CD4-positive, alpha-beta T cell treated with Interleukin-6 at 100 ng/mL for 8 hours (primary cell): ENCODE results near the gene URB2.
"Not testable (repeated sequence)": the region's sequence is repeated elsewhere in the genome, so short reads cannot be mapped to it uniquely, and the experiment has no call there.

Experiments
- DNase-seq: peaks from one replicate; pipeline ENCODE4 v3.0.0-alpha.2; 2020; ENCODE audit warnings: mixed read lengths, low spot score

The URB2 gene

DNA sequence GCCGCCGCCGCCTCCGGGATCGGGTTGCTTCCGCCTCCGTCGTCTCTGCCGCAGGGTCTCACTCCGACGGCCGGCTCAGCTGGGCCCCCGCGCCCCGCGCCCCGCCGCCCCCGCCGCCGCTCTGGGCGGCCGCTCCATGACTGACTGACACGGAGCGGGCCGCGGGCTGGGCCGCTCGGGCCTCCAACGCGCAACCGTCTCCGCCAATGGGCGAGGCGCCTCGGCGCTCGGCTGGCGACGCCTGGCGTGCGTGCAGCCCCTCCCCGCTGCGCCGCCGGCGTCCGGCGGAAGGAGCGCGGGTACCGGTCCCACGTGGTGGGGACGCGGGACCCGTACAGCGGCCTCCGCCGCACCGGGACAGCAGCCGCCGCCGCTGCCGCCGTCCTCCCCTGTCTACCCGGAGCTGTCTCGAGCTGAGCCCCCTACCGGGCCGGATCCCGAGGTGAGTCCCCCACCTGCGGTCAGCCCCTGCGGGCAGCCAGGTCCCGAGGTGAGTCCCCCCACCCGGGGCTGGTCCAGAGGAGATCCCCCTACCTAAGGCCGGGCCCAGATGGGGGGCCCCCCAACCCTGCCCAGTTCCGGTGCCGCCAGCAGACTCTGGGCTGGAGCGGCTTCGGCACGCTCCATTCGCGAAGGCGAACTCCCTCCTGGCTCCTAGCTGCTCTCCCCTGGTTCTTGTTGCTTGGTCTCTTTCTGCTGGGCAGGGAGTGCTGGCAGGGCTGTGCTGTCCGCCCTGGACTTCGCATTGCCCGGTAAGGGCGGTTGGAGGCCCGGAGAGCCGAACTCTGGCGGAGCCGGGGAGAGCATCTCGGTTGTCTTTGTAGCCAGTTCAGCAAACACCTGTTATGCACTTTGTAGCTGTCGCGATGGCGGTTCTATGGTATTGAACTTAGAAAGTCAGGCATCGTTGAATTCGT is at the start of gene URB2, which contains the start of gene TAF5L:
Gene URB2 (plus strand): TSS at position 333 of the 917 bp plus-strand sequence. CDS start 1,387 bp downstream, outside the sequence.
Gene TAF5L (minus strand): TSS at position 208 of the 917 bp plus-strand sequence. CDS start 11,640 bp downstream, outside the sequence.
- DNase-seq = peak; percentile 81

GRCh38 chr1:229578168-229579058 is 47.6 kb upstream of the URB2 start:
- DNase-seq = no peak

- no peak for DNase-seq
Measured at GRCh38 chr1:229579059-229579673, 46.9 kb upstream of the URB2 start.

GRCh38 chr1:229581485-229581884 is 44.6 kb upstream of the URB2 start:
- DNase-seq = no peak

DNA sequence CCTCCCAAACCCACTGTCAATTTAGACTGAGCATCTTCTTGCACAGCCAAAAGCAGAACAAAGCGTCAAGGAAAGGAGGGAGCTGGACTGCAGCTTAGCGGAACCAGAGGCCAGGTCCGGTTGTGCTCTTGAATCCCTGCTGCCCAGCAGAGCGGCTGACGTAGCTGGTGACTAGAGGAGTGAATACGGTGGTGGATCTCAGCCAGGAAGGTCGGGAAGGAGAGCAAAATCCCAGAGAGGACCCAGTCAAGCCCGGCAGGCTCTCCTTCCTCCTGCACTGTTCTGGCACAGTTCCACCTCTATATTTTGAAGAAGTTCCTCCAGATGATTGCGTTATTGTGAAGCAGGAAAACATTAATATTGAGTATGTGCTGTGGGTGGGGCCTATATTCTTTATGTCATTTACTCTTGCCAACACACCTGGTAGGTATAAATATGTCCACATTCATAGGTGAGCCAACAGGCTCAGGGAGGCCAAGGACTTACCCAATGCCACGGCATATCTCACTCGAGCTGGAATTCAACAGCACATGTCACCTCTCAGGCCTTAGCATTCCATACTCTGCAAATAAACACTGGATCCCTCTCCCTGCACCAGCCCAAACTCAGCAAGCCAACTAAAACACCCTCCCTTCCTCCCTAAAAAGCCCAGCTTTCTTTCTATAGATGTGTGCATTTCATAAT is 43.9 kb upstream of the URB2 start:
- DNase-seq = no peak

GRCh38 chr1:229582715-229583114 is 43.3 kb upstream of the URB2 start:
- DNase-seq = no peak

DNA sequence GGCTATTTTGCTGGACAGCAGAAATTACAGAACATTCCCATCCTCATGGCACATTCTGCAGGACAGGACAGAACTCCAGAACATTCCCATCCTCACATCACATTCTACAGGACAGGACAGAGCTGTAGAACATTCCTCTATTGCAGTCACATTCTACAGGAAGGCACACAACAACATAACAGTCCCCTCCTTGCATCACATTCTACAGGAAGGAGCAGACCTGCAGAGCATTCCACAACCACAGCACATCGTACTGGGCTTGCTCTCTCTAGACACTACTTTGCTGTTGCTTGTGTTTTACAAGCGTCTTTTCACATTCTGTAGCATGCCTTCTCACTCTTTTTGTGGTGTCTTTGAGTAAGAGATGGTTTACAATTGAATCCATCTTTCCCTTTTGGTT is 40.7 kb upstream of the URB2 start:
- DNase-seq = no peak

DNA sequence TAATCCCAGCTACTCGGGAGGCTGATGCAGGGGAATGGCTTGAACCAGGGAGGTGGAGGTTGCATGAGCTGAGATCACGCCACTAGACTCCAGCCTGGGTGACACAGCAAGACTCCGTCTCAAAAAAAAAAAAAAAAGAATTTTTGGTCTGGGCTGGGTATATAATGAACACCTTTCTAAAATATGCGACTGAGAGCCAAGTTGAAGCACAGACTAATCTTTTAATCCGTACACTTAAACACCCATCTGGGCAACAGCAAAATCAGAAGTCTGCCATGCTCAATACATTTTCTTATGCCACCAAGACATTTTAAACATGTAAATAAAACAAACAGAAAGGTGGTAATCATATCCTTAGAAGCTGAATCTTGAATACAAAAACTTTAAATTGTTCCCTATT is 35.9 kb upstream of the URB2 start:
- no peak for DNase-seq

GRCh38 chr1:229593800-229594199 is 32.2 kb upstream of the URB2 start:
- no peak for DNase-seq

- no peak for DNase-seq
Measured at GRCh38 chr1:229594227-229595008, 31.6 kb upstream of the URB2 start.

GRCh38 chr1:229595876-229596275 is 30.2 kb upstream of the URB2 start:
- DNase-seq = not testable (repeated sequence)

GRCh38 chr1:229596925-229597699 is 28.9 kb upstream of the URB2 start:
- DNase-seq = no peak

DNA sequence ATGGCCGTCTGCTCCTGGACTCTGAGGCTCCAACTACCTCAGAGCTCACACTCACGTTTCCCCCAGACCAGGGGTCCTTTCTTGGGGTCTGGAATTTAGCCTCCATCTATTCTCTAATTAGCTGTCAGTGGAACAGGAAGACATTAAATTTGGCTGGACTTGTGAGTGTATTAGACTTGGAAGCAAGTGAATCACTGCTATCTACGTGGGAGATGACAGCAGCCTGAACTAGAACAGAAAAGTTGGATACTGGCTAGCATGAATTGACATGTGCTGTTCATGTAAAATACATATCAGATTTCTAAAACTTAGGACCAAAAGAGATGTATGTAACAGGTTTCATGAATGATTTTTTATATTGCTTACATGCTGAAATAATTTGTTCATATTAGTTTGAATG is 28.2 kb upstream of the URB2 start:
- DNase-seq = no peak

DNA sequence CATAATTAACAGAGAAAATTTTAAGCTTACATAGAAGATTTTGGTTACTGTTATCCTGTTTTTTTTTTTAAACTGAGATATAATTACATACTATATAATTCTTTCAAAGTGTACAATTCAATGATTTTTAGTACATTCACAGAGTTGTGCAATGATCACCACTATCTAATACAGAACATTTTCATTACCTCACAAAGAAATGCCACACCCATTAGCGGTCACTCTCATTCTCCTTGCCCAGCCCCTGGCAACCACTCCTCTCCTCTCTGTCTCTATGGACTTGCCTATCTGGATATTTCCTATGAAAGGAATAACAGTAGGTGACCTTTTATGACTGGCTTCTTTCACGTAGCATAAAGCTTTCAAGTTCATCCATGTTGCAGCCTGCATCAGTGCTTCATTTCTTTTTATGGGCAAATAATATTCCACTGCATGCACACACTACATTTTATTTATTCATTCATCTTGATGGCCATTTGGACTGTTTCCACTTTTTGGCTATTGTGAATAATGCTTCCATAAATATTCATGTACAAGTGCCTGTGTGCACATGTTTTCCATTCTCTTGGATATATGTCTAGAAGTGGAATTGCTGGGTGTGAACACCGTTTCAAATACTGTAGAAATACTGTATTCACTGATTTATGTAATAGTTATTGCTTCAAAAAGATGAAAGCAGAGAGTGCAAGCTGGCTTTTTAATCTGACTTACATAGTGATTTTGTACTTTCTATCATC is 26.7 kb upstream of the URB2 start:
- no peak for DNase-seq

DNA sequence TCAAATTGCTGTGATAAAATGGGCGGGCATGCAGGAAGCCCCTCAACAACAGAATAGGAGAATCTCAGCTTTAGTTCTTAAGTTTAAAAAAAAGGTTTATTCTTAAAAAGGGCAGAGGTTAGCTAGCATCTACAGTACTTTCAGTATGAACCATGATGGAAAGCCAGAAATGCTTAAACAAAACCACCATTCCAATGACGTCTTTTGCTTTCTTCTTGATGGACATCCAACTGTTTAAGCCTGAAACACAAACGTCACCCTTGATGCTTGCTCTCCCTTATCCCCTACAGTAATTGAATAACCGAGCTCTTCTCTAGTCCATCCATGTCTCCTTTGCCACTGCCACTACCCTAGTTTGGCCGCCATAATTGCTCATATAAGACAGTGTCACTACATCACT is 25.8 kb upstream of the URB2 start:
- no peak for DNase-seq

- no peak for DNase-seq
Measured at GRCh38 chr1:229603371-229604005, 22.6 kb upstream of the URB2 start.

DNA sequence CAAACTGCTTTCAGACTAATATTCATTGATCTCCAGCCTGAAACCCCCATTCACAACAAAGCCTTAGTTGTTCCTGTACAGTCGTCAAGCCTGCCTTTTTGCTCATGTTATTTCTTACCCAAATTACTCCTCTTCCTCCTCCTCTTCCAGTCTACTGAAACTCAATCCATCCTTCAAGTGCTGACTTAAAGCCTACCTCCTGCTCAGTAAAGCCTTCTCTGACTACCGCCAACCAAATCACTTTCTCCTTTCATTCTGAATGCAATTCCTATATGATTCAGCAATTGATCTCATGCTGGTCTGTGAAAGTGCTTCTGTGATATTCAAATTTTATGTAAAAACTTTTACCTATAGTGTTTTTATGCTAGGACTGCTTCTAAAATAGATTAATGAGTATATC is 18.7 kb upstream of the URB2 start:
- DNase-seq = no peak

- no peak for DNase-seq
Measured at GRCh38 chr1:229608590-229608989, 17.5 kb upstream of the URB2 start.

GRCh38 chr1:229613938-229614337 is 12.1 kb upstream of the URB2 start:
- DNase-seq = no peak
